Prostate gland (tissue), 2 donors: ENCODE results near the gene MYO18B.

Experiments used
- CTCF ChIP-seq, 4 experiments: fragments of 200-600 bp in 2 of 4; fragments of 450-650 bp in 2 of 4; sonication (generic) in 2 of 4; IDR thresholded peaks; 1 replicate in 3 of 4; 2 replicates in 1 of 4; pipeline ENCODE4 v1.5.1; 2016 to 2019; ENCODE audit warnings: antibody characterized with exemption in 4 of 4, mild to moderate bottlenecking in 2 of 4, moderate library complexity in 2 of 4
- POLR2A ChIP-seq: fragments of 450-650 bp; IDR thresholded peaks from one replicate; pipeline ENCODE4 v1.6.1; 2016; ENCODE audit warnings: antibody characterized with exemption, mild to moderate bottlenecking

GRCh38 chr22:25827415-25827814, 85.4 kb downstream of the MYO18B start:
- no peak for TF ChIP-seq CTCF (IDR thresholded peaks at IDR 0.05)
- TF ChIP-seq POLR2A: no peak
